GM19455 (cell line): Measurements from ENCODE around the gene SLC16A1.
"Not testable (repeated sequence)": the region's sequence is repeated elsewhere in the genome, so short reads cannot be mapped to it uniquely, and the experiment has no call there.

Experiments used
- ATAC-seq: cut with Tn5 transposase; IDR thresholded peaks from one replicate; pipeline ENCODE4 v1.9.1; 2021; ENCODE audit not compliant: unreplicated experiment

Gene SLC16A1

DNA sequence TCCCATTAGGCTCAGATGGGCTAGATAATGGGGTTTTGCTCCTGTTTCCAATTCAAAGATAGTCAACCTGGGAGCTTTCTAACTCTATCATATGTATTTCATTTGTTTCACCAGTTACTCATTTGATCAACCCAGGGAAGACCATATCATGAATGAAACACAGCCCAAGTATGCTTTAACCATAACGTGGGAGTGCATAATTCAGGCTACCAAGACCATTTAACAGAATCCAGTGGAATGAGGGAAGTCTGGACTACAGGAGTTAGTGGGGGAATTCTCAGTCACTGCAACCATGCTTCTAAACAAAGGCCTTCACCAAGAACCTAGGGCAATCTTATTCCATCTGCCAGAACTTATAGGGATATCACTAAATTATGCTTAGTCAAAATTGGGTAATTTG, 15.0 kb upstream of the SLC16A1 start:
- no peak for ATAC-seq

DNA sequence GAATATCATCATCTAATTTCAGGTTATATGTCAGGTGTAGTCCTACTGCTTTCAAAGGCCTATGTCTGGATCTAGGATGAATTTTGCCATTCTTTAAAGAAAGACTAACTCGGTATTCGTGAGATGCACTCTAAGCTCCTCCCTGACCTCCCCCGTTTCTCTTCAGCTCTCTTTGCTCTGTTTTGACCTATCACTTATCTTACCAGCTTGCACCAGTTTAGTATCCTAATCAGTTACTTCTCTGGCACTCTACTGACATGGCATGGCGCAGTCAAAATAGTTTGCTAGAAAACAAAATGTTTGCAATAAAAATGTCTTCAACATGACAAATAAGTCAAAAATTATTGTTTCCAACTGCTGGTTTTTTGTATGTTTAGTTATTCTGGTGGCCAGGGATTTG, 8.4 kb upstream of the SLC16A1 start:
- no peak for ATAC-seq

DNA sequence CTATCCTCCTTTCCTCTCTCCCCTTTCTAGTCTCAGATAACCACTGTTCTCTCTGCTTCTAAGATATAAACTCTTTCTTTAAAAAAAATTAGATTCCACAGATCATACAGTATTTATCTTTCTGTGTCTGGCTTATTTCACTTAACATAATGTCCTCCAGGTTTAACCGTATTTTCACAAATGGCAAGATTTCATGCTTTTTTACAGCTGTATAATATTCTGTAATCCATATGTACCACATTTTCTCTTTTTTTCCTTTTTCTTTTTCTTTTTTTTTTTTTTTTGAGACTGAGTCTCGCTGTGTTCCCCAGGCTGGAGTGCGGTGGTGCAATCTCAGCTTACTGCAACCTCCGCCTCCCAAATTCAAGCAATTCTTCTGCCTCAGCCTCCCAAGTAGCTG, 5.1 kb upstream of the SLC16A1 start:
- ATAC-seq, result no peak

DNA sequence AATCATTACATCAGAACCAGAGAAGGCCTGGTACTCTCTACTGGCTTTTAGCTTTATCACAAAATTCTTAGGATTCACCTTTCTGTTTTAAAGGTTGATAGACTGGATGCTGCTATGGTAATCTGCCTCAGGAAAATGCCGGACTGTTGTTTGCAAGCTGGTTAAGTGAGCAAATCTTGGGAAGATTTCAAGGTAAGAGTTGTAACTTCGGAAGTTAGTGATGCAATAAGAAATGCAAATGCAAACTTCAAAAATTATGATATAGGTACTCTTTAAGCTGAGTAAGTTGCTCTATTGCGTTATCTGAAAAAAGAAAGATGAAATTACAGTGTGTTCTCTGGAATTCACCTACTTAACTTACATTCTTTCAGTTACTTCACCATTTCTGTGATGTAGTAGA, 4.4 kb upstream of the SLC16A1 start:
- ATAC-seq, result no peak

DNA sequence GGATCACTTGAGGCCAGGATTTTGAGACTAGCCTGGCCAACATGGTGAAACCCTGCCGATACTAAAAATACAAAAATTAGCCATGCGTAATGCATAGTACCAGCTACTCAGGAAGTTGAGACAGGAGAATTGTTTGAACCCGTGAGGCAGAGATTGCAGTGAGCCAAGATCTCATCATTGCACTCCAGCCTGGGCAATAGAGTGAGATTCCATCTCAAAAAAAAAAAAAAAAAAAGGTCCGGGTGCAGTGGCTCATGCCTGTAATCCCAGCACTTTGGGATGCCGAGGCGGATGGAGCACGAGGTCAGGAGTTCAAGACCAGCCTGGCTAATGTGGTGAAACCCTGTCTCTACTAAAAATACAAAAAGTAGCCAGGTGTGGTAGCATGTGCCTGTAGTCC, 2.2 kb upstream of the SLC16A1 start:
- not testable (repeated sequence) for ATAC-seq

DNA sequence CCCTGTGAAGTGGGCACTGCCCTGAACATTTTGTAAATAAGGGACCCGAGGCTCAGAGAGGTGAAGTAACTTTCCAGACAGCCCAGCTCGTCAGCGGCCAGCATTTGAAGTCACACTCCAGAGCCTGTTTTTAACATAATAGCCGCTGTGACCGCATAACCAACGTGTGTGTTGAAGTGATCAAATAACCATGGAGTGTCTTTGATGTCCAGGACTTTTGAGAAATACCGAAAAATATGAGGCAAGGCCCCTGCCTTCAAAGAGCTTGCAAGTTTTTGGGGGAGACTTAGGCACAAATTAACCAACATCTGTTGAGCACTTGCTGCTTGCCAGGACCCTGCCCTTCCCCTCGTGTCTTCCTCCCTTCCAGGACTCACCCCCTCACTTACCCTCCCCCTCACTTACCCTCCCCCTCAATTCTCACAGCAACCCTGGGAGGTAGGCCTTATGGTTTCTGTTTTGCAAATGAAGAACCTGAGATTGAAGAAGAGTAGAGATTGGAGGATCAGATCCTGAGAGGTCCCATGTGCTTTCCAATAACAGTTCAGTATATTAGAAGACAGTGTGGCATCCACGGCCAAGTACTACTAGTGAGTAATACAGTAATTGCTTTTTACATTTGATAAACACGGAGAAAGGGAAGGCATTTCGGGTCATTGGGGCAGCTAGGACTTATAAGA, 1.3 kb upstream of the SLC16A1 start:
- peak; percentile 40 for ATAC-seq

DNA sequence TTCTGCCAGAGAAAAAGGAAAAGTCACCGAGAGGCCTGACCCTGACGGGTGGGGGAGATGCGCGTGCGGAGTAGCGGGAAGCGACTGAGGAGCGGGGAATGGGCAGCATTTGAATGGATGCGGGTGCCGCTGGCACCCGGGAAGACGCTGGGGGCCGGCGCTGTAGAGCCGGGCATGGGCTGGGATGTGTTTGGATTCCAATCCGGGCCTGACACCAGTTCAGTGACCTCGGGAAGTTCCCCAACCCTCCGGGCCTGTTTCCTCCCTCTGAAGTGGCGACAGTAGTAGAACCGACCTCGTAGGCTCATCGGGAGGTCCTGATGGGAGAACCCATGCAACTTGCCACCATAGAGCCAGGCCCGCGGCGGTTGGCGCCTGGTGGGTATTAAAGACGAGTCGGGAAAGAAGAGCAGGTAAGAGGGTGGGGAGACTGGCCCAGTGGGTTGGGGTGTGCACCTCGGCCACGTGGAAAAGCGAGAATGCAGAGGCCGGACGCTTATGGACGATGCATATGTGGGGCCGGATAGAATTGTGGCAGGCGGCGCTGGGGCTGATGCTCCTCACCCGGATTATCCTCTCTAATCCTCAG, 642 bp upstream of the SLC16A1 start:
- peak; percentile 4 for ATAC-seq

DNA sequence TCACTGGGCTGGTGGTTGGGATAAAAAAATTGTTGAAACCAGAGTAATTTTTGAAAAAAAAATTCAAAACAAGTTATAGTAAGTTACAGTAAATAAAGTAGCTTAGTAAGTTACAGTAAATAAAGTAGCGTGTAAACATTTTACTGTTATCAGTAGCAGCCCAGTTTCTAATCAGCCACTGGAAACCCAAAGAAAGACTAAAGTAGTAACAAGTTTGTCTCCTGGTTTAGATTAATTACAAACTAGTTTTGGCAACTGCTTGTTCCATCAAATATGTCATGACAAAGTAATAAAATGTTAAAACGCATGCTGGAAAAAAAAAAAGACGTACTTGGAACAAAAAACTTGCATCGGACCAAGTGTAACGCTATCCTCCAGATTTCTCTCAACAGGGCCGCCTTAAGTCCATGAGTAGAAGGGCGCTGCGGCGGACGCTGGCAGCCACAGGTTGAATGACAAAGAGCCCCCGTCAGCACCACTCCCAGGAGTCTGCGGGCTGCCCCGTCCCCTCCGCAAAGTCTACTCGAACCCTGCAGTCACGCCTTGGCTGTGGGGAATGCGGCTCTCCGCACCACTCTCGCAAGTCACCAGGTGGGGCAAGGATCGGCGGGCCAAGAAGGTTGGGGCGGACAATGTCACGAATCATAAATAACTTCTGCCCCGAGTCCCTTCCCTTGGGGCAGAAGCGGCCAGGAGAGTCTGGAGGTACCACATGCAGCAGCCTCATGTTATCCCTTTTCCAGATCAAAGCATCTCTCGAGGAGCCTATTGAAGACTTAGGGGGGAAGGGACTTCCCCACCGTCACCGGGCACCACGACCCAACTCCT, 837 bp downstream of the SLC16A1 start:
- ATAC-seq, result peak; percentile 24

DNA sequence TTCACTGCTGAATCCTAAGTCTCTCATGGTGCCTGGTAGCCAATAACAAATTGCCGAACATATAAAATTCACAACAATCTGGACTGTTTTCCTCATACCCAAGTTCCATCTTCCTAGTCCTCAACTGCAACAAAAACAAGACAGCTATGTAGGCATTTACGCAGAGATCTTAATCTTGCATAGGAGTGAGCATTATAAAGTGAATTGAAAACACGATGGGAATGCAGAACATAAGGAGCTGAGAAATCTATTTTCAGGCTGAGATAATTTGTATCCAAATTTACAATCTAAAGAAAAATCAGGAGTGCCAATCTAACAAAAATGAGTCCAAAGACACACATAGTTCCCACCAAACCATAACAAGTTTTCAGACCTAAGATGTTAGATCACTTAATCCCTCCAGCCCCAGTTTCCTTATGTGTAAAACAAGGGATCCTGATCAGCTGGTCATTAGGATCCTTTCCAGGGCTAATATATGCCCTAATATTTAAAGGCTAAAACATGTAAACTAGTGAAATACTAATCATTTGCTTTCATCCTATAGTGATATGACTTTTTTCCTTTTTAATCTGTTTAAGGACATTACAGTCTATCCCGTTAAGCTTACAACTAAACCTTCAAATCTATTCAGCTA, 1.9 kb downstream of the SLC16A1 start:
- ATAC-seq, result no peak

DNA sequence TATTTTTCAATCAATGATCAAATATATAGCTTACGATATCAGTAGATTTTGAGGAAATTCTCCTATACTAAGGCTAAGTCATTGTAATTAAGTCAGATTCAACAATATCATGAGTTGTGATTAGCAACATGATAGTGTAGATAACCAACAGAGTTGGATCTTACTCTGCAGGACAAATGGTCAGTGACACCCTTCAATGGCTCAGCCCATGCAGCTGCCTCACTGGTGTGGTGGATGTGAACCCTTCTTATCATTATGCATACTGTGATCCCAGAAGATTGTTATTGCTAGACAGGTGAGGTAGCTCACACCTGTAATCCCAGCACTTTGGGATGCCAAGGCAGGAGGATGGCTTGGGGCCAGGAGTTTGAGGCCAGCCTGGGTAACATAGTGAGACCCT, 5.6 kb downstream of the SLC16A1 start:
- no peak for ATAC-seq

DNA sequence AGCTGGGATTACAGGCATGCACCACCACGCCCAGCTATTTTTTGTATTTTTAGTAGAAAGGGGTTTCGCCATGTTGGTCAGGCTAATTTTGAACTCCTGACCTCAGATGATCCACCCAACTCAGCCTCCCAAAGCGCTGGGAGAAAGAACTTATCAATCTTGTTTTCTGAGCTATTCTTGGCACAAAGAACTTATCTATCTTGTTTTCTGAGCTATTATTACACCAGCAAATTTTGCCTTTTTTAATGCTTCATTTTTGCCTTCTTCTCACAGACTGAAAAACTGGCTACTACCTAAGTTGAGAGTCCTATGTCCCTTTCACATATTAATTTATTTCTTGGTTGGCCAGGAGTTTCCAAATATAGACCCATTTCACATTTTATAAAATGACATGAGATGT, 9.3 kb downstream of the SLC16A1 start:
- ATAC-seq, result no peak

DNA sequence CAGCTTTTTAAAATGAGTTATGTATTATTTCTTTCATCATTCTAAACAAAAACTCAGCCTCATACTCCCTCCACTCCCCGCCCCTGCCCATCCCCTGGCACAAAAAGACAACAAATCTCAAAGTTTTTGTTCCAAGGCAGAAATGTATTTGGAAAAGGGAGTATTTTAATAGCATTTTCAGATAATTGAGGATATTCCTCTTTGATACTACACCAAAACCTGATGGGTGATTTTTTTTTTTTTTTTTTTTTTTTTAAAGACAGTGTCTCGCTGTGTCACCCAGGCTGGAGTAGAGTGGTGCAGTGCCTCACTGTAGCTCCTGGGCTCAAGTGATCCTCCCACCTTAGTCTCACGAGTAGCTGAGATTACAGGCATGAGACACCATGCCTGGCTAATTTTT, 16.2 kb downstream of the SLC16A1 start:
- no peak for ATAC-seq

DNA sequence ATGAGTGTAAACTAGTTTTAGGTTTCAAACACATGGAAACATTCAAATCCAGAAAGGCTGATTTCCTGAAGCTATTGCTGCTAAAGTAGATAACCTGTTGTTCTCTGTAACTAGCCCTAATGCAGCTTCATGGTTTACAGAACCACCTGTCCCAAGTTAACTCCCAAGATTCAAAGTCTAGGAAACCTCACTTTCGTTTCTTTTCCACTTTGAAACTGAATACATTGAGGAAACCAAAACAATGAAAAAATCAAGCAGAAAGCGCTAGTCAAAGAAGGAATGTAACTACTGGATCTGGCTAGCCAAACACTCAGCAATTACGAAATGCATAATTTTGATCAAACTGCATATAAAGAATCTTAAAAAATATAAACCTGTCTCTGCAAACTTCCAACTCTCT, 17.8 kb downstream of the SLC16A1 start:
- no peak for ATAC-seq

DNA sequence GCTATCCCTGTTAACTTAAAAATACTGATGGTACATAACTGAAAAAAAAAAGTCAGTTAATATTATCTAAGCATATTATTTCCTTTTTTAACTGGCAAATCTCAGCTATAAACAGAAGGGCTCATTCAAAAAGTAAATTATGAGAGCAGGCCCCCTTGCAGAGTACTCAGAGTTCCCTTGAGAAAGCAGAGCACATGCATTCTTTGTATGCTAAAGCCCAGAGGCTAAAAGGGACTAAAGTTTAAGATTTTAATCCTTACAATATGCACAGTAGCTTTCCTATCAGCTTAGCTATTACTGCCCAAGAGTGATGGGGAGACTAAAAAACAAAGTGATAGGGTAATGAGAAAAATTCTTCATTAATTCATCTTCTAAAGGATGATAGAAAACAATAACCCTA, 18.5 kb downstream of the SLC16A1 start:
- no peak for ATAC-seq

DNA sequence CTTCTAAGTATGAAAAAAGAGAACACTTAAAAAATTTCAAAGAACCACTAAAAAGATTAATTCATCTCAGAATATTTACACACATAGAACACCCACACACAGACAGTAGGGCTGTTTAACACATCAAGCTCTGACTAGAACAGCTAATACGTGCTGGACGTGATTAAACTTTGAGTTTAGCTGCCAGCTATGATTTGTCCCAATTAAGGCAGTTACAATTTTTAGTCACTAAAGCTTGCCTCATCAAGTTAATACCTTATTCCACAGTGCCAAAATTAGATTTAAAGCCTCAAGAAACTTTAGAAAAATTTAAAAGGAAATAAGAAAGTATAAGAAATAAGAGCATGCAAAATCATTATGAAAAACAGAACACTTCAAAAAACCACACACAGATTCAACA, 18.9 kb downstream of the SLC16A1 start:
- ATAC-seq, result no peak

DNA sequence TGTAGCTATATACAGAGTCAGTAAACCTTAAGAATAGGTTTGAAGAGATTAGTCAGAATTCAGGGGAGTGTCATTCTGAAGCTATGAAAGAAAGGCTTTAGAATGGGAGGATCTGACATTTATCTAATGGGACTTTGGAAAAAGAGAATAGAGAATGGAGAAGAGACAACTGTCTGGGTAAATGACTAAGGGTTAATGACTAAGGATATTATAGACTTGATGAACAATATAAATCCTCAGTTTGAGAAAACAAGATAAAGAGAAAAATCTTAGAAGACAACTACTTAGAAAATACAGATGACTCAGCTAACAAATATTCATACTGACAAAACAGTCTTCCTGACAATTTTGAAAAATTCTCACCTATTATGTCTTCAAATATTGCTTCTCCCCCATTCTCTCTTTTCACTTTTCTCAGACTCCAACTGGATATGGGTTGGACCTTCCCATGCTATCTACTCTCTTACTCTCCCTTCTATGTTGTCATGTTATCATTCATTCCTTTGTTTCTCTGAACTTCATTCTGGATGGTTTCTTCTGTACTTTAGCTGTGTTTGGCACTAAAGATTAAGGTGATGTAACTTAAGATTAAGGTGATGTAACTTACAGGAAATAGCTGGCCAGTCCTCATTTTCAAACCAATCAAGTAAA, 20.4 kb downstream of the SLC16A1 start:
- ATAC-seq, result no peak

DNA sequence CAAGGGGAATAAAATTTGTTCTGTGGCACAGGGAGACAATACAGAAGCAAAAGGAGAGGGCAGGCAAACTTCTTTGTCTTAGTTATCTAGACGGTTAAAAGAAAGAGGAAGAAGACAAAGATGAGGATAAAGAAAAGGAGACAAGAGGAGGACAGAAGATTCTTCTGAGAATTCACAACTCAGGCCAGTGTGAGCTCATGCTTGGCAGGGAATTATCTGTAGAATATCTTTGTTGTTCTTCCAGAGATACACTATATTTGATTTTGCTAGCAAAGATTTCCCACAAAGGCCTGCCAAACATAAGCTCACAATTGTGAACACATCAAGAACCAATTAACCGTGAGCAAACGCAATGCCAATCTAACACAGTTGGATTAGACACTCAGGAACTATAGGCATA, 21.4 kb downstream of the SLC16A1 start:
- no peak for ATAC-seq

DNA sequence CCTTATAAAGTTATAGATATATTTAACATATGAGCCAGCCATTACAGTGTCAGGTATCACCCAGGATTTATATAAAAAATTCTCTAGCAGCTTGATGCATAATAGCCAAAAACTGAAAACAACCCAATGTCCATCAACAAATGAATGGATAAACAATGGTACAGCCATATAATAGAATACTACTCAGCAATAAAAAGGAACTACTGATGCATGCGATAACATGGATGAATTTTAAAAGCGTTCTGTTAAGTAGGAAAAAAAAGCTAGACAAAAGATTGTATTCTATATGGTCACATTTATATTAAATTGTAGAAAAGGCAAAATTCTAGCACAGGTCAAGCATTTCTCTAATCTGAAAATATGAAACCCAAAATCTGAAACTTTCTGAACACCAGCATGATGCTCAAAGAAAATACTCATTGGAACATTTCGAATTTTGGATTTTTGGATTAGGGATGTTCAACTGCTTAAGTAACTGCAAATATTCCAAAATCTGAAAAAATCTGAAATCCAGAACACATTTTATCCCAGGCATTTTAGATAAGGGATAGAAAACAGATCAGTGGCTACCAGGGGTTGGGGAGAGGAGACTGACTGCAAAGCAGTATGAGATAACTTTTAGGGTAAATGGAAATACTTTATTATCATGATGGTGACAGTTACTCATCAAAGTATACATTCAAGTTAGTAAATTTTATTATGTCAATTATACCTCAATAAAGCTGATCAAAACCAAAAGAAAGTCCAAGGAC, 22.0 kb downstream of the SLC16A1 start:
- ATAC-seq, result no peak

DNA sequence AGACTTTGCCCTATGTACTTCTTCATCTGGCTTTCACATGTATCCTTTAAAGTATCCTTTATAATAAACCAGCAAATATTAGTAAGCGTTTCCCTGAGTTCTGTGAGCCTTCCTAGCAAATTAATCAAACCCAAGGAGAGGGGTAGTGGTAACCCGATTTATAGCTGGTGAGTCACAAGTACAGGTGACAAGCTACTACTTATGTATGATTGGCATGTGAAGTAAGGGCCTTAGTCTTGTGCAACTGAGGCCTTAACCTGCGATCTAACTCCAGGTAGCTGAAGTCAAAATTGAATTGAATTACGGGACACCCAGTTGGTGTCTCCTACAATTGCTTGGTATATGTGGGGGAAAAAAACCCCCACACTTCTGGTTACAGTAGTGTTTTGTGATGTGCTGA, 26.0 kb downstream of the SLC16A1 start:
- ATAC-seq, result no peak

DNA sequence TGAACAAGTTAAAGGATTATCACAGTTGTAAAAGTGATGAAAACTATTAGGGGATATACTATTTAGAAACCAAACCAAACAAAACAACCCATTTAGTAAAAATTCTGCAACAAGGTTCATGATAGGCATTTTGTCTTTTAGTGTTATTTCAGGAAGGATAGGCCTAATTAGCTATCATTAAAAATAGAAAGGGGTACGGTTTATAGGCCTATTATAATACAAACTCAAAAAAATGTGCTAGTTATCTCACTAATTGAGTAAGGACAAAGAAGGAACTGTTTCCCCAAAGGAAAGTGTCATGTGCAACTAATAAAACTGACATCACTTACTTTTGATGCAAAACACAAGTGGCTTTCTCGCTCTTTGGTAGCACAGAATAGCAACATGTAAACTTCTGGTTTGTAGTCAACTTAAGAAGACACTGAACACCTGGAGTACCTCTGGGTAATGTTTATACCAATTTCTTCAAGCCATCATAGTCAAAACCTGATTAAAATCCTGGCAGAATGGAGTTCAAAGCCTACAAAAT, 28.5 kb downstream of the SLC16A1 start:
- no peak for ATAC-seq
